HG03025 (cell line): Measurements from ENCODE around the gene HOXC12.

Source experiments
- ATAC-seq: cut with Tn5 transposase; IDR thresholded peaks from one replicate; pipeline ENCODE4 v1.9.1; 2021; ENCODE audit warnings: mild to moderate bottlenecking, moderate library complexity; ENCODE audit not compliant: unreplicated experiment, low FRiP score

The HOXC12 gene

GRCh38 chr12:53954694-53955035 is at the start of gene HOXC12:
HOXC12 (plus strand) TSS chr12:53954903; CDS start chr12:53954930, 27 bp downstream.
- no peak for ATAC-seq

- no peak for ATAC-seq
Observed at GRCh38 chr12:53907103-53907502, 47.6 kb upstream of the HOXC12 start.

GRCh38 chr12:53916788-53917655 is 37.7 kb upstream of the HOXC12 start:
- no peak for ATAC-seq

GRCh38 chr12:53924521-53925405 is 29.9 kb upstream of the HOXC12 start:
- ATAC-seq = no peak

GRCh38 chr12:53927220-53928029 is 27.3 kb upstream of the HOXC12 start:
- ATAC-seq = no peak

GRCh38 chr12:53928054-53928835 is 26.5 kb upstream of the HOXC12 start:
- ATAC-seq = no peak

GRCh38 chr12:53929527-53929926 is 25.2 kb upstream of the HOXC12 start:
- ATAC-seq = no peak

- no peak for ATAC-seq
Observed at GRCh38 chr12:53930591-53931255, 24.0 kb upstream of the HOXC12 start.

GRCh38 chr12:53931844-53932581 is 22.7 kb upstream of the HOXC12 start:
- no peak for ATAC-seq

- no peak for ATAC-seq
Observed at GRCh38 chr12:53932915-53933314, 21.8 kb upstream of the HOXC12 start.

GRCh38 chr12:53935383-53936341 is 19.0 kb upstream of the HOXC12 start:
- ATAC-seq = no peak

- no peak for ATAC-seq
Observed at GRCh38 chr12:53937099-53937498, 17.6 kb upstream of the HOXC12 start.

GRCh38 chr12:53937596-53938325 is 16.9 kb upstream of the HOXC12 start:
- ATAC-seq = no peak

GRCh38 chr12:53938326-53939140 is 16.2 kb upstream of the HOXC12 start, which contains the start of gene HOXC13:
HOXC13 (plus strand) TSS chr12:53938831; CDS start chr12:53938907, 76 bp downstream.
- ATAC-seq = no peak

GRCh38 chr12:53939141-53940108 is 15.3 kb upstream of the HOXC12 start:
- no peak for ATAC-seq
